Gastroesophageal sphincter (tissue), 4 donors: ENCODE results near the gene PNPLA1. TPM values are rescaled to one million over a fixed set of nuclear protein-coding genes. Genes with fewer than 3 reads are reported as not detected.
"Not testable (repeated sequence)": the region's sequence is repeated elsewhere in the genome, so short reads cannot be mapped to it uniquely, and the experiment has no call there.

Source experiments
- ATAC-seq: fragments of 150-250 bp; one replicate; pipeline ENCODE4 v1.9.1; 2016; ENCODE audit warnings: mild to moderate bottlenecking, moderate library complexity
- H3K27ac ChIP-seq, 4 donors: fragments of 200-600 bp; sonication (generic) in 3 of 4; 1 replicate in 3 of 4; 2 replicates in 1 of 4; pipeline ENCODE4 v1.5.1; 2016 to 2019
- H3K27me3 ChIP-seq: fragments of 200-600 bp; sonication (generic); one replicate; pipeline ENCODE4 v1.5.1; 2019
- H3K36me3 ChIP-seq, 2 donors: fragments of 200-600 bp; sonication (generic); one replicate each; pipeline ENCODE4 v1.5.1; 2019; ENCODE audit warnings: control low read depth in 1 of 2
- H3K4me1 ChIP-seq, 3 donors: fragments of 200-600 bp; sonication (generic); 1 replicate in 2 of 3; 2 replicates in 1 of 3; pipeline ENCODE4 v1.5.1; 2016 to 2019; ENCODE audit warnings: control low read depth in 2 of 3
- H3K4me3 ChIP-seq, 2 donors: fragments of 200-600 bp; sonication (generic); one replicate each; pipeline ENCODE4 v1.5.1; 2019; ENCODE audit warnings: mild to moderate bottlenecking in 1 of 2, moderate library complexity in 1 of 2
- H3K9me3 ChIP-seq, 3 donors: fragments of 200-600 bp; sonication (generic); one replicate each; pipeline ENCODE4 v1.5.1; 2017 to 2019; ENCODE audit warnings: control low read depth in 2 of 3
- CTCF ChIP-seq, 4 experiments: fragments of 200-600 bp in 2 of 4; fragments of 450-650 bp in 2 of 4; sonication (generic) in 1 of 4; IDR thresholded peaks; one replicate each; pipeline ENCODE4 v1.5.1; 2017 to 2019; ENCODE audit warnings: antibody characterized with exemption in 4 of 4, mild to moderate bottlenecking in 2 of 4, moderate library complexity in 2 of 4
- EP300 ChIP-seq: sonication (generic); formaldehyde crosslinking; IDR thresholded peaks from one replicate; pipeline ENCODE4 v1.6.1; 2017; ENCODE audit warnings: antibody characterized with exemption, mild to moderate bottlenecking
- POLR2A ChIP-seq, 2 donors: fragments of 450-650 bp; IDR thresholded peaks; one replicate each; pipeline ENCODE4 v1.6.1; 2017; ENCODE audit warnings: antibody characterized with exemption in 2 of 2, mild to moderate bottlenecking in 2 of 2, moderate library complexity in 1 of 2
- POLR2AphosphoS5 ChIP-seq: sonication (generic); formaldehyde crosslinking; IDR thresholded peaks from one replicate; pipeline ENCODE4 v1.6.1; 2017; ENCODE audit warnings: antibody characterized with exemption
- WGBS, 2 donors: methylation state at CpG; one replicate each; pipeline ENCODE4 v1.1.5; 2018; ENCODE audit warnings: low coverage in 1 of 2; 5-methylcytosine and 5-hydroxymethylcytosine counted together
- total RNA-seq, 4 donors: library from RNA; depleted of rRNA; stranded (reverse); fragments of >200 nt; gene quantifications; one replicate each; pipeline ENCODE4 v1.1.0, GENCODE V29; 2016

The PNPLA1 gene
- total RNA-seq, 4 donors from 2014 or later: not detected

- 60 to 91% methylated on average over 1 to 2 of the region's 3 CpGs for WGBS, 2 donors
- ATAC-seq: no peak
- peaks cover 49% of the 10 kb centered on the region for H3K27me3 ChIP-seq
Measured at GRCh38 chr6:36336779-36337241, 67.0 kb downstream of the PNPLA1 start, which contains the start of gene BNIP5. Gene BNIP5 (minus strand): TSS chr6:36336888. CDS start chr6:36330690, 6,198 bp downstream.

GRCh38 chr6:36337814-36338213 is 68.0 kb downstream of the PNPLA1 start:
- 89 to 91% methylated on average over 1 of the region's 1 CpG for WGBS, 2 donors

More at GRCh38 chr6:36336779-36337241, 67.0 kb downstream of the PNPLA1 start, which contains the start of gene BNIP5:
- H3K4me1 ChIP-seq: peaks cover 0 to 12% (median 0%) of the 10 kb centered on the region in 3 donors
- TF ChIP-seq CTCF (IDR thresholded peaks at IDR 0.05): no peak
- no peak for TF ChIP-seq POLR2A (IDR thresholded peaks at IDR 0.05)
- TF ChIP-seq EP300: no peak
- TF ChIP-seq POLR2AphosphoS5: no peak
- H3K36me3 ChIP-seq: no peaks in the 10 kb centered on the region
- no peaks in the 10 kb centered on the region for H3K9me3 ChIP-seq
- no peak within 1 kb of the TSS for H3K27ac ChIP-seq
- H3K4me3 ChIP-seq: no peak within 1 kb of the TSS

GRCh38 chr6:36338223-36338622 is 68.4 kb downstream of the PNPLA1 start:
- Histone ChIP-seq H3K4me1 (peaks cover 0 to 12% (median 0%) of the 10 kb centered on the region in 3 donors), H3K27me3 (peaks cover 40% of the 10 kb centered on the region)
- not testable (repeated sequence) for H3K27ac ChIP-seq, H3K4me3 ChIP-seq, H3K9me3 ChIP-seq, H3K36me3 ChIP-seq, ATAC-seq
- WGBS, 2 donors: 100% methylated on average over 1 of the region's 1 CpG

More at GRCh38 chr6:36337814-36338213, 68.0 kb downstream of the PNPLA1 start:
- peaks cover 0 to 12% (median 0%) of the 10 kb centered on the region in 3 donors for H3K4me1 ChIP-seq
- ATAC-seq: no peak
- H3K27me3 ChIP-seq: peaks cover 42% of the 10 kb centered on the region
- H3K27ac ChIP-seq: no peak overlapping the region
- no peak for TF ChIP-seq EP300
- no peak for TF ChIP-seq POLR2AphosphoS5
- TF ChIP-seq POLR2A (IDR thresholded peaks at IDR 0.05): no peak
- no peak for TF ChIP-seq CTCF (IDR thresholded peaks at IDR 0.05)
- H3K4me3 ChIP-seq: no peak overlapping the region
- no peaks in the 10 kb centered on the region for H3K36me3 ChIP-seq
- no peaks in the 10 kb centered on the region for H3K9me3 ChIP-seq

- Histone ChIP-seq H3K9me3 (no peaks in the 10 kb centered on the region), H3K36me3 (no peaks in the 10 kb centered on the region), H3K27me3 (peaks cover 35% of the 10 kb centered on the region), H3K4me1 (peaks cover 0 to 12% (median 0%) of the 10 kb centered on the region in 3 donors), H3K27ac (no peak overlapping the region), H3K4me3 (no peak overlapping the region)
- WGBS, 2 donors: 65 to 100% methylated on average over 1 to 5 of the region's 12 CpGs
- TF ChIP-seq POLR2A (IDR thresholded peaks at IDR 0.05) (no peak), CTCF (IDR thresholded peaks at IDR 0.05) (no peak), POLR2AphosphoS5 (no peak), EP300 (no peak)
- no peak for ATAC-seq
Measured at GRCh38 chr6:36339146-36339545, 69.3 kb downstream of the PNPLA1 start.

- no peak for TF ChIP-seq CTCF (IDR thresholded peaks at IDR 0.05)
- TF ChIP-seq POLR2AphosphoS5: no peak
- TF ChIP-seq EP300: no peak
- no peak for TF ChIP-seq POLR2A (IDR thresholded peaks at IDR 0.05)
- H3K4me3 ChIP-seq: no peak overlapping the region
- WGBS, 2 donors: 56 to 66% methylated on average over 12 of the region's 12 CpGs
- H3K9me3 ChIP-seq: no peaks in the 10 kb centered on the region
- H3K27ac ChIP-seq: no peak overlapping the region
- no peaks in the 10 kb centered on the region for H3K36me3 ChIP-seq
- H3K4me1 ChIP-seq: peaks cover 0 to 12% (median 0%) of the 10 kb centered on the region in 3 donors
- H3K27me3 ChIP-seq: peaks cover 30% of the 10 kb centered on the region
- ATAC-seq: no peak
Measured at GRCh38 chr6:36340306-36340617, 70.4 kb downstream of the PNPLA1 start.
